Fibroblast of pulmonary artery (primary cell): ENCODE data around the gene PPP1R1C.

Experiments
- DNase-seq: peaks from one replicate; pipeline ENCODE4 v3.0.0-alpha.2; 2010; ENCODE audit warnings: low read depth
- H3K4me3 ChIP-seq: replicated peaks from 2 replicates; pipeline ENCODE4 v1.5.1; 2011; ENCODE audit warnings: low read depth, mild to moderate bottlenecking, control low read depth, low read length, moderate library complexity
- CTCF ChIP-seq: IDR thresholded peaks from 2 replicates; pipeline ENCODE4 v1.5.1; 2011; ENCODE audit warnings: mild to moderate bottlenecking, control low read depth, low read length, inconsistent platforms; ENCODE audit errors: missing control alignments

The PPP1R1C gene

GRCh38 chr2:182080493-182080892 lies 94.8 kb downstream of the PPP1R1C start:
- TF ChIP-seq CTCF: no peak
- H3K4me3 ChIP-seq: no peak overlapping the region
- no peak for DNase-seq

- TF ChIP-seq CTCF: no peak
- DNase-seq: no peak
- no peak overlapping the region for H3K4me3 ChIP-seq
Observed at GRCh38 chr2:182081602-182082260, 96.1 kb downstream of the PPP1R1C start.

GRCh38 chr2:182088681-182089320 lies 103.1 kb downstream of the PPP1R1C start:
- H3K4me3 ChIP-seq: no peak overlapping the region
- no peak for TF ChIP-seq CTCF
- DNase-seq: no peak

GRCh38 chr2:182090486-182090885 lies 104.8 kb downstream of the PPP1R1C start:
- DNase-seq: no peak
- TF ChIP-seq CTCF: no peak
- H3K4me3 ChIP-seq: no peak overlapping the region

GRCh38 chr2:182097571-182098164 lies 112.0 kb downstream of the PPP1R1C start:
- DNase-seq: no peak
- no peak for TF ChIP-seq CTCF
- no peak overlapping the region for H3K4me3 ChIP-seq

GRCh38 chr2:182098648-182099047 lies 113.0 kb downstream of the PPP1R1C start:
- no peak for DNase-seq
- no peak overlapping the region for H3K4me3 ChIP-seq
- no peak for TF ChIP-seq CTCF

GRCh38 chr2:182101263-182101662 lies 115.6 kb downstream of the PPP1R1C start:
- peak; percentile 4 for DNase-seq
- peak; percentile 22 for TF ChIP-seq CTCF

More at GRCh38 chr2:182101263-182101662, 115.6 kb downstream of the PPP1R1C start:
- no peak overlapping the region for H3K4me3 ChIP-seq
